ENCODE data around the gene TEX35. TPM values are rescaled to one million over a fixed set of nuclear protein-coding genes. Genes with fewer than 3 reads are reported as not detected.
A peak's percentile ranks its signal among the peaks of the same experiment; 100 is the strongest.

The TEX35 gene
- total RNA-seq, 1 experiment from 2014 or later, result not detected

DNA sequence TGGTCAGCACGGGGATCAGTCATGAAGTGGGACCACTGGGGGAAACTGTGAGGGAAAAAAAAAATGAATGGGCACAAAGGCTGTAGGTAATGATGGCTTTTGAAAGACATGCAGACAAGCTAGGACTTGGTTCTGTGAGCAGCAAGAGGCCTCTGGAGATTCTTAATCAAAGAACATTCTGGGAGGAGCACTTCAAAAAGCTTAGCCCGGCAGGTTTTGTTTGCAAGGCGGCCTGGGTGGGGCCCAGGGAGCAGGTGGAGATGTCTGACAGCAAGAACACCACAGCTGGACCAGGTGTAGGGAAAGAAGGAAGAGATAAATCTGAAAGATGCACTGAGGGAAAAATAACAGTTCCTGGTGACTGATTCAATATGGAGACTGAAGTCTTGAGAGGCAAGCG, 6.0 kb downstream of the TEX35 start:
- no peak for DNase-seq (ENCODE audit: low read depth)

- DNase-seq (ENCODE audit: low read depth), result no peak
These were observed 7.9 kb downstream of the TEX35 start for GRCh38 chr1:178520803-178521202.

DNA sequence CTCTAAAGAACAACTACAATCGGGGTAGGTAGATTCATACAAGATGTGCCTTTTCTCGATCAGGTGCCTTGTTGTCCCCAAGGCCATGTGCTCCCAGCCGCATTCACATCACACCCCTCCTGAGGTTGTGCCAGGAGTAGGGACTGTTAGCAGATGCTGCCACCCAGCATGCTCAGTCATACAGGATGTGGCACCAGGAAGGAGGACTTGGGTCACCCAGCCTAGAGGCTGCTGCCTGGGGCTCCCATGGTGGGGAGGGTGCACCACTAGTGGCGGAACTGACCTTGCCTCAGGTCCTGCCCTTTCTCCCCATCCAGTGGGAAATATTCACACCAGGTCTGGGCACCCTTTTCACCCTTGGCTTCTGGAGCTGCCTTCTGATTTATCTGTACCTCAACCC, 8.3 kb downstream of the TEX35 start:
- no peak for DNase-seq (ENCODE audit: low read depth)

GRCh38 chr1:178527117-178527516, 14.2 kb downstream of the TEX35 start:
- DNase-seq (ENCODE audit: low read depth), result no peak

DNA sequence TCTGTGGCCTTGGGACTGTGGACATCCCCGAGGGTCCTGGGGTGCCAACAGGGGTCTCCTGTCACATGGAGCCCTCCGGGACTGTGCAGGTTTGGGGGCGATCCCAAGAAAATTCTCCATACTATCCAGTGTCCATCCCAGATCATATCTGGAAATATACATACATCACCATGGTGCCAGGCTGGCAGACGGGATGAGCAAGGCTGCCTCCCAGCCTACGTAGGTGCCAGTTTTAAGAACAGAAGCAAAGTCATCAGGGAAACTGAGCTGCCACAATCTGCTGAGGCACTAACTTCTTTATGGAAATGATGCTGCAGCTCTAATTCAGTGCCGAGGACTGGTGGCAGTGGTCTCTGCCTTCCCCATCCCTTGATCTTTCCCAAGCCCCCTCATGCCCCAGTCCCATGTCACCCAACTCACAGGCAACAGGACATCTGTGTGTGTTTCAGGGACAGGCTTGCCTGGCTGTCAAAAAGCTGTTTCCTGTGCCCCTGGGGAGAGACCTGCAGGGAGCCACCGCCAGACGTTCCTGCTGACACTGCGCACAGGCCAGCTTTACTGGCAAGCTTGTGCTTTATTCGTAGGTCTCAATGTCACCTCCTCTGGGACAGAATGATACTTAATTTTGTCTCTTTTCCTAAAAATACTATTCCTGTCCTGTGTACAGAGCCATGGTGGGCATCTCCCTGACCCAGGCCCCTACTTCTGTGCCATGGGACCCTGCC, 15.5 kb downstream of the TEX35 start:
- no peak for DNase-seq (ENCODE audit: low read depth)

DNA sequence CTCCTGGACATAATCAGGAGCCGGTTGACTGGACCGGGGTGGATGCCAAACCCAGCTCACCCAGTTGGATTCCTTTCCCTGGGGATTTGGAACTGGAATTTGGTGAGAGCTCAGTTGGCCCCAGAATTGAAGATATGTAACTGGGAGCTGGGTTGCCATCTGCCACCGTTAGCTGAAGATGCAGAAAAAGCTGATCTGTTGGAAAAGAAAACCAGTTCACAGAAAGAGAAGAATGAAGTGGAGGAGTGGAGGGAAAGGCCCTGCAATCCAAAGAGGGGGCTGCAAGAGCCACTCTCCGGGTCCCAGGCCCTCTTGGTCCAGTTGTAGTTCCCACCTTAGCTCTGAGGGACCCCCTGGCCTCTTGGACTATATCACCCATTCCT, 16.0 kb downstream of the TEX35 start:
- no peak for DNase-seq (ENCODE audit: low read depth)

DNA sequence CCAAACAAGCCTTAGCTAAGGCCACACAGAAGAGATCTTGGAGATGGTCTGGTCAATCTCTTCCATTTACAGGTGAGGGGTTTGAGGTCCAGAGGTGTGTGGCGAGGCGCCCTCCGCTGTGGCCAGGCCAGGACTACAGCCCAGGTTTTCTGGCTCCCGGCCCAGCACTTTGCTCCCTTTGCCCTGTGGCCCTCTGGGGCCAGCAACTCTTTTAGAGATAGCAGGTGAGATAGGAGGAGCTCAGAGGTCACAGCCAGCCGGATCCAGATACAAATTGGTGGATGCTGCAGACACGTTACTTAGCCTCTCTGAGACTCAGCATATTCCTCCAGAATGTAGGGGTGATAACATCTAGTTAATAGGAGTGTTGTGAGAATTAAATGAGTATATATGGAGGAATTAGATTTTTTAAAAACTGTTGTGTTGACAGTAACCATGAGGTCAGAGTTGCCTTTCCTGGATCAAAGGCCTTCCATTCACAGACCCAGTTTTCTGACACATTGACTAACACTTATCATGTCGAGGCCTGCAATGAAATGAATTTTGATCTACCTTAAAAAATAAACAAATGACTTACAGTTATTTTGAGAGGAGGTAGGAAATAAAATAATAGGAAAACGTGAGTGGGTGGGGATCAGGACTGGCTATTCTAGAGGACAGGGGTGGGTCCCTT, 16.6 kb downstream of the TEX35 start:
- no peak for DNase-seq (ENCODE audit: low read depth)

DNA sequence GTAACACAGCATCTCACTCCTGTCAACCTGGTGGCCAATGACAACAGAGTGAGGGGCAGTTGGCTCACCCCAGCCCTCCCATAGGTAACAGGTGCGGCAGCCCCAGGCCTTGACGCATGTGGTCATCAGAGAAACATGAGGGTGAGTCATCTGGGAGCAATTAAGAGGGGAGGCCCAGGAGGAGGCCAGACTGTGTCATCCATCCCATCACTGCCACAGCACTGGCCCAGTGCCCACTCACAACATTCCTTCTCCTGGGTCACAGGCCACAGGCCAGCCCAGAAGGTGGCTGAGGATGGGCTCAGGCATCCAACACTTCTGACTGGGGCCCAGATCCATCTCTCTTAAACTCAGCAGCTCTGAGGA, 17.1 kb downstream of the TEX35 start:
- DNase-seq (ENCODE audit: low read depth), result peak; percentile 93

DNA sequence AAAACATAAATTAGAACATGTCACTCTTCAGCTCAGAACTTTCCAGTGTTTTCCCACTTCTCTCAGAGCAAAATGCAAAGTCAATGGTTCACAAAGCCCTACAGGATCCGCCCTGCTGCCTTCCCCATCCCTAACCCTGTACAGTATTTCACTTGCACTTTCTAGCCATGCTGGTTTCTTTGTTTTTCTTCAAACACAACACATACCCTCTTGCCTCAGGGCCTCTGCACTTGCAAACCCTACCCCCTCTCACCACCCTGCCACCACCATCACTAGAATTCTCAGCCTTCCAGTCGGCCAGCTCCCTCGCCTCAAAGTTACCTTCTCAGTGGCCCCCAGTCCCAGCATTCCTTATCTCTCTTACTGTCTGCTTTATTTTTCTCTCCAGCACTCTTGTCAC, 17.6 kb downstream of the TEX35 start:
- DNase-seq (ENCODE audit: low read depth), result no peak

DNA sequence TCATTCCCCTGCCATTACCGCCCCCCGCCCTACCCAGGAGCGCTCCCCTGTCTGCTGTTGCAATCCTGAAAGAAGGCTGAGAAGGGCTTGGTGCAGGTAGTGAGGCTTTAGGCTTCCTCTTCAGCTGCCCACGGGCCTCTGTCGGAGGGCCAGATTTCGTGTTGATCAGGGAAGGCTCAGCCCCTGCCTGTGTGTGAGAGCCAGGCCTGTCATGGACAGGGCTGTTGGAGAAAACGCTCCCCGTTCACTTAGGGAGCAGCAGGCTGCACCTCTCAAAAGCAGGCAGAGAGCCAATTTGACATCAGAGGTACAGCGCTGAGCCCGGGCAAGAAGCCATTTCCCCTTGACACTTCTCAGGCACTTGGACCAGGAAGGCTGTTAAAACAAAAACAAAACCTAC, 19.0 kb downstream of the TEX35 start:
- DNase-seq (ENCODE audit: low read depth), result no peak

DNA sequence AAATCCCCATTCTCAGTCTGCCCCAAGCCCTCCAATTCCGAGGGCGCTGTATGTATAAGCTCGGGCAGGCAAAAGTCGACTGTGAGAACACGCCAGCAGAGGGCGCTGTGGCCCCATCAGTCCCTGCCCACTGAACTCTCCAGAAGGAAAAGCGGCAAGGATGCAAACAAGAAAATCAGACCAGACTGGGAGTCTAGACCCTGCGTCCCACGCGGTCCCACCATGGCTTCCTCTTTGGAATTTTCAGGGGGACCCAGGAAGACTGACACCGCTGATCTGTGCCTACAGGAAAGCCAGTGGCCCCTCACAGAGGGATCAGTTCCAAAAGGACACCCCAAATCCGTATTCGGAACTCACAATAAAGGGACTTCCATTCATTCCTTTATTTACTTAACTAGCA, 19.5 kb downstream of the TEX35 start:
- DNase-seq (ENCODE audit: low read depth), result peak; percentile 87

DNA sequence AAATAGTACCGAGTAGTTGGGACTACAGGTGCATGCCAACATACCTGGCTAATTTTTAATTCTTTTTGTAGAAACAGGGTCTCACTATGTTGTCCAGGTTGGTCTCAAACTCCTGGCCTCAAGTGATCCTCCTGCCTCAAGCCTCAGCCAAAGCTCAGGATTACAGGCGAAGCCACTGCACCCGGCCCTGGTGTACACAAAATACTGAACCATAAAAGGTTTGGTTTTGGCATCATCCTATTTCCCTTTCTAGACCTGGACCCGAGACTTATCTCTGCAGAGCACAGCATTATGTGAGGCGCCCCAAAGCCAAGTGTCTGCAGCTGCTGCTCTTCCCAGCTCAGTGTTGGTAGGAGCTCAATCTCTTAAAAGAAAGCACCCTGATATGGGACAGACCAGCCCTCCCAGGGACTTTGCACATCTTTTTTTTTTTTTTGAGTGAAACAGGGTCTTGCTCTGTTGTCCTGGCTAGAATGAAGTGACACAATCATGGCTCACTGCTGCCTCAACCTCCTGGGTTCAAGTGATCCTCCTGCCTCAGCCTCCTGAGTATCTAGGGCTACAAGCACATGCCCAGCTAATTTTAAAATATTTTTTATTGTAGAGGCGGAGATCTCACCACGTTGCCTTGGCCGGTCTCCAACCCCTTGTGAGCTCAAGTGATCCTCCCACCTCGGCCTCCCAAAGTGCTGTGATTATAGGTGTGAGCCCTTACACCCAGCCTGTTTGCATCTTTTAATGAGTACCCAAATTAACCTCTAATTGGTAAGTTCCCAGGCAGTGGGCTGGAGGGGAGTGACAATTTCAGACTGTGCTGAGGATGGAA, 20.4 kb downstream of the TEX35 start:
- no peak for DNase-seq (ENCODE audit: low read depth)

GRCh38 chr1:178534137-178534868, 21.4 kb downstream of the TEX35 start:
- DNase-seq (ENCODE audit: low read depth), result no peak

DNA sequence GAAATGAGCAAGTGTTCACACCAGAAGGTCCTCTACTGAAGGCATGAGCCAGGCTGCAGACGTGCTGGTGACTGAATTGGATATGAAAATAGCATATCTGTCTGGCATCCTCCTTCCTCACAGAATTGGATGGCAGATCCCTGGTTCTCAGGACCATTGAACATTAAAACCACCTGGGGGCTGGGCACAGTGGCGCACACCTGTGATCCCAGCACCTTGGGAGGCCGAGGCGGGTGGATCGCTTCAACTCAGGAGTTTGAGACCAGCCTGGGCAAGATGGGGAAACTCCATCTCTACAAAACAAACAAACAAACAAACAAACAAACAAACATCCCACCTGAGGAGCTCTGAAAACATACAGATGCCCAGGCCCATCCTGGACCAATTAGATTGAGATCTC, 23.4 kb downstream of the TEX35 start:
- no peak for DNase-seq (ENCODE audit: low read depth)

DNA sequence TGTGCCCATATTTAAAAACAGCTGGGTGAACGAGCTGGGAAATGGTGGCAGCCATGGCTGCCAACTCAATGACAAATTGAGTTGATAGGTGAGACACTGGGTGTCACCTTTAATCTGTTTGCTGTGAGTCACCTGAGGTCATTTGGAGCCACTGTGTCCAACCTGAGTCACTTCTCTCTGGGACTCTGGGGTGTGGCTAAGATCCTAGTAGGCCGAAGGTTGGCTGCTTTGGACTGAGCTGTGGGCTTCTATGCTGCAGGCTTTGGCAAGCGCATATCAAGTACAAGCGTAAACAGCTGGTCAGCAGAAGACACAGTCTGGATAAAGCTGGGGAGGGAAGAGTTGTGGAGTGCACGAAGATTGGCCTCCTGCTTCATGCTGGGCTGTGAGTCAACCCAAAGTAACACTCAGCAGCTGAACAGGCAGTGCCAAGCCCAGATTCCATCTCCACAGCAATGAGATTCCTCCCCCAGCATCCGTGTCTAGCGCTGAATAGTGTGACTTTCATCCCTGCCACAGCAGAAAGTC, 24.0 kb downstream of the TEX35 start:
- peak; percentile 93 for DNase-seq (ENCODE audit: low read depth)

DNA sequence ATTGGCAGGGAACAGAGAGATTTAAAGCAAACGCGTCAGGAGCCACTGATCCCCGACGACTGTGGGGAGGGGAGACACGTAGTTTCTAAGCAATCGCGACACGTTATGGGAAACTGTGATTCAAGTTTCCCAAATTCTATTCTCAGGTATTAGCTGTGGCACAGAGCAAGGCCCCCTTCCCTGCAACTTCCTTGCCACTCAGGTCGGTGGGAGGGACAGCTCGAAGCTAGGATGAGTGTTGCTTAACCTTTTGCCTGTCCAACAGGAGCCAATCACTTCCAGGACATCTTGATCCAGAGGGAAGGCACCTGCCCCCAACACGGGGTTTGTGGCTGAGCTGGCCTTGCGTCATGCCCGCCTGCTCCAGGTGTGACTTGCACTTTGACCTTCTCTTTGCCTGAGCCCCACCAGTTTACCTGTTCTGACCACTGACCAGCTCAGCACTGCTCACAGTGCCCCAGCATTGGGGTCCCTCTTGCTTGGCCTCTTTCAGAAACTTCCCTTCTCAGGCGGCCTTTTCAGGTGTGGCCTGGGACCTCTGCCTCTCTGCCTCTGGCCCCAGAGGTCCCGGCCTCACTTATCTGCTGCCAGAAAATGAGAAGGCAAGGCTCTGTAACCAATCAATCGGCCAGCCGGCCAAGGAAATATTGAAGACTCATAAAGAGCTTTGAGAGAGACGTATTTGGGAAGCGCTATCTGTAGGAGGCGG, 24.6 kb downstream of the TEX35 start:
- no peak for DNase-seq (ENCODE audit: low read depth)

GRCh38 chr1:178538192-178538916, 25.4 kb downstream of the TEX35 start:
- DNase-seq (ENCODE audit: low read depth), result peak; percentile 80

DNA sequence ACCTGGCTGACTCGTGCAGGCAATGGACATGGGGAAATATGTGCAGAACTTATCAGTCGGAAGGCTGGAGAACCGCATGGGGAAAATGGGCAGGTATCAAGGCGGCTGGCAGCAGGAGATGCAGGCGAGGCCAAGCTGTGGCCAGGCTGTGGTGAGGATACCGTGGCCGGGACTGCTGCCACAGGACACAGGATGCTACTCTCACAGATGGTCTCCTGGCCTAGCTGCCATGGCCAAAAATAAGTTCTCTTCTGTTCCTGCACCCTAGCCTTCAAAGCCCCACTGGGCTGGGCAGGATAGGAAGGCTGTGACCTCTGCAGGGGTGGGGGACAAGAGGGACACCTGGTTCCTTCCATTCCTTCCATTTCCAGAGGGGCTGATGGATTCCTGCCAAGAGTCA, 26.4 kb downstream of the TEX35 start:
- peak; percentile 15 for DNase-seq (ENCODE audit: low read depth)

DNA sequence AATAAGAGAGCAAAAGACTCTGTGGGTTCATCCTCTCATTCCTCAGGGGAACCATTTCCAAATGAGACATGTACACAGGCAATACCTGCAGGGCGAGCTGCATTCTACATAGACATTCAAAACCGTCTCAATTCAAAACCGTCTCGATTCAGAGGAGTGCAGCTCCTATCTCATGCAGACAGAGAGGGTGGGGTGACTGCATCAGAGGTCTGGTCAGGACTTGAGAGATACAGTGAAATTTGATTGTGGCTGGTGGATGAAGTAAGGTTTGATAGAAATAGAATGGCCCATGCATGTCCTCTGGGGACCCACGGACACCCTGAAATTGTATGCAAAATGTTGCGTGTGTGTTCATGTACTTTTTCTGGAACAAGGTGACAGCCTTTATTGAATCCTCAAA, 27.3 kb downstream of the TEX35 start:
- DNase-seq (ENCODE audit: low read depth), result no peak

DNA sequence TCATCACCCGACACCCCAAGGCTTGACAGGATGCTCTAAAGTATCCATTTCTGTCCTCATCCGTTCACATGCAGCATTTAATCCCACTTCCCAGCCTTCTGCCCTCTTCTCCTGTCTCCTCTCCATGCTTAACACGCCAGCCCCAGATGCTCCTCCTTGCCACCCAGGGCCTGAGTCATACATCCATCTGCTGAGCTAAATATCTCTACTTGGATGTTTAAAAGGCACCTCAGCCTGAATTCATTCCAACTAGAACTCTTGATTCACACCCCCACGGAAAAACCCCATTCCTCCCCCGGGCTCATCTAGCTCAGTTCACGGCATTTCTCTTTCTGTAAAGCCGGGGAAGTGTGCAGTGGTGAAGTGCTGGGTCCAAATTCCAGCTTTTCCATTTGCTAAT, 27.7 kb downstream of the TEX35 start:
- peak; percentile 83 for DNase-seq (ENCODE audit: low read depth)

DNA sequence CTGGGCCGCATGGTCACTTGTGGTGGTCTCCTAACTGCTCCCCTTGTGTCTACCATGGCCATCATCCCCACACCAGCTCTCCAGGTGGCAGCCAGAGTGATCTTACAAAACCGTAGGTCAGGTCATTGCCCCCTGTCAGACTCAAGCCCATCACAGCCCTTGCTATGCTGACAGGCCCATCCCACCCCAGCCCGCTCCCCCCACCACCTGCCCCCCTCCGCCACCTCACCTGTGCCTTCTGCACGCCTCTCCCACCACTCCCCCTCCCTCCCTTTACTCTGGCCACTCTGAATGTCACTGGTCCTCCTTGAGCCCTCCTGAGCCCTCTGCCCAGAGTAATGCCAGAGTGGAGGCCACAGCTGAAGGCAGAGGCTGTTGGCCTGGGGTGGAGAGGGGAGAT, 28.5 kb downstream of the TEX35 start:
- no peak for DNase-seq (ENCODE audit: low read depth)

Measured in Daoy (cell line).